ENCODE measurements around the gene GPR162.

GPR162 gene

DNA sequence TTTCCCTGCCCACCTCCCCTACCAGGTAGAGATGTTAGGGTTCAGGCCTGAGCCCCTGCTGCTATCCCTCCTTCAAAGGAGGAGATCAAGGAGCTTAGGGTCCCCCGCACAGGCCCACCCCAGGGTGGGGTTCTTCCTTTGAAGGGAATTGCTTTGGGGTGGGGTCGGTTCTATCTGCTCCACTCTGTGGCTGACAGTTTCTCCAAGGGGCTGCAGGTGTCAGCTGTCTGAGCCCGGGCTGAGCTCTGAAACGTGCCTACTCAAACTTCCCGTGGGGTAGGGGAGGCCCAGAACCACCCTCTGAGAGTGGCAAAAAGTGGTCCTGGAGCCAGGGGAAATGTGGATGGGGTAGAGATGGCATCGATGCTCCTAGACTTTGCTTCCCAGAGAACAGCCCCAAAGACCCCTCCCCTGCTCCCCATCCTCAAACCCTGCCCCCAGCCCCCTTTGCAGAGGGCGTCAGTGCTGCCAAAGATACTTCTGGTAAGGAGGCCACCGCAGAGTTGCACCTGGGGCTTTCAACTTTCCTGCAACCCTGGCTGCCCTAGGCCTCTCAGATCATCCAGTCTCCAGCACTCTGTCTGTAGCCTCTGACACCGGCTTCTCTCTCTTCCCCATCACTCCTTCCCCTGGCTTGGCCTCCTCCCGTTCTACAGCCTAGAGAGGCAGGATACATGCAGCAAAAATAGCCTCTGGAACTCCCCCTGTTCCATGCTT lies 38.6 kb upstream of the GPR162 start:
- DNase-seq (ENCODE audit: low spot score), result no peak
- no peak for TF ChIP-seq CTCF (IDR thresholded peaks at IDR 0.05; ENCODE audit: extremely low read depth, missing control alignments)

GRCh38 chr12:6783828-6784227 lies 37.8 kb upstream of the GPR162 start:
- no peak for DNase-seq (ENCODE audit: low spot score)
- TF ChIP-seq CTCF (IDR thresholded peaks at IDR 0.05; ENCODE audit: extremely low read depth, missing control alignments), result no peak

DNA sequence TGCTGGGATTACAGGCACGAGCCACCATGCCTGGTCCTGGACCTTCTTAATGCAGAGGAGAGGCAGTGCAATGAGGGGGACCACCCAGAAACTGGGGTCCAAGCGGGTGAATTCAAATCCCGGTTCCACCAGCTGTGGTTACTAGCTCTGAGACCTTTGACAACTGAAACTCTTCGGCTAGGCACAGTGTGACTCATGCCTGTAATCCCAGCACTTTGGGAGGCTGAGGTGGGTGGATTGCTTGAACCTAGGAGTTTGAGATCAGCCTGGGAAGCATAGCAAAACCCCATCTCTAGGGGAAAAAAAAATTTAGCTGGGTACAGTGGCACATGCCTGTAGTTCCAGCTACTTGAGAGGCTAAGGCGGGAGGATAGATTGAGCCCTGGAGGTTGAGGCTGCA lies 37.3 kb upstream of the GPR162 start:
- no peak for TF ChIP-seq CTCF (IDR thresholded peaks at IDR 0.05; ENCODE audit: extremely low read depth, missing control alignments)
- no peak for DNase-seq (ENCODE audit: low spot score)

GRCh38 chr12:6784761-6785160 lies 36.9 kb upstream of the GPR162 start:
- TF ChIP-seq CTCF (IDR thresholded peaks at IDR 0.05; ENCODE audit: extremely low read depth, missing control alignments), result no peak
- no peak for DNase-seq (ENCODE audit: low spot score)

GRCh38 chr12:6786416-6787094 lies 35.1 kb upstream of the GPR162 start:
- TF ChIP-seq CTCF (IDR thresholded peaks at IDR 0.05; ENCODE audit: extremely low read depth, missing control alignments), result no peak
- no peak for DNase-seq (ENCODE audit: low spot score)

GRCh38 chr12:6787309-6787708 lies 34.3 kb upstream of the GPR162 start:
- no peak for TF ChIP-seq CTCF (IDR thresholded peaks at IDR 0.05; ENCODE audit: extremely low read depth, missing control alignments)
- DNase-seq (ENCODE audit: low spot score), result no peak

All from GM20000 (cell line).